ENCODE measurements around the gene KRTAP3-2. TPM values are rescaled to one million over a fixed set of nuclear protein-coding genes. Genes with fewer than 3 reads are reported as not detected.

KRTAP3-2 gene
- total RNA-seq, 1 donor from 2014 or later, result not detected

GRCh38 chr17:41013606-41014005 is 13.9 kb upstream of the KRTAP3-2 start:
- no peak for DNase-seq
- Histone ChIP-seq H3K36me3 (no peaks in the 10 kb centered on the region), H3K9me3 (no peaks in the 10 kb centered on the region), H3K4me3 (no peak overlapping the region), H3K4me1 (no peaks in the 10 kb centered on the region), H3K27ac (no peak overlapping the region), H3K27me3 (ENCODE audit: low read depth) (no peaks in the 10 kb centered on the region)
- ATAC-seq, result no peak
- intact Hi-C loops (cut with DNase I), result no loop called here
- TF ChIP-seq CTCF (IDR thresholded peaks at IDR 0.05), result no peak

GRCh38 chr17:41013181-41013580 is 13.5 kb upstream of the KRTAP3-2 start:
- intact Hi-C loops (cut with DNase I), result no loop called here
- ATAC-seq (no peak), DNase-seq (no peak)
- Histone ChIP-seq H3K4me1 (no peaks in the 10 kb centered on the region), H3K36me3 (no peaks in the 10 kb centered on the region), H3K27ac (no peak overlapping the region), H3K4me3 (no peak overlapping the region), H3K27me3 (ENCODE audit: low read depth) (no peaks in the 10 kb centered on the region), H3K9me3 (no peaks in the 10 kb centered on the region)
- no peak for TF ChIP-seq CTCF (IDR thresholded peaks at IDR 0.05)

- no peaks in the 10 kb centered on the region for H3K4me1 ChIP-seq
- intact Hi-C loops (cut with DNase I), result no loop called here
- H3K9me3 ChIP-seq, result no peaks in the 10 kb centered on the region
- DNase-seq (no peak), ATAC-seq (no peak)
- no peaks in the 10 kb centered on the region for H3K27me3 ChIP-seq (ENCODE audit: low read depth)
- H3K27ac ChIP-seq, result no peak overlapping the region
- H3K4me3 ChIP-seq, result no peak overlapping the region
- no peaks in the 10 kb centered on the region for H3K36me3 ChIP-seq
- TF ChIP-seq CTCF (IDR thresholded peaks at IDR 0.05), result no peak
These were observed 12.8 kb upstream of the KRTAP3-2 start for GRCh38 chr17:41012326-41013120.

GRCh38 chr17:41010441-41010840 is 10.7 kb upstream of the KRTAP3-2 start:
- intact Hi-C loops (cut with DNase I), result no loop called here
- Histone ChIP-seq H3K27ac (no peak overlapping the region), H3K9me3 (no peaks in the 10 kb centered on the region), H3K4me3 (no peak overlapping the region), H3K36me3 (no peaks in the 10 kb centered on the region), H3K4me1 (no peaks in the 10 kb centered on the region), H3K27me3 (ENCODE audit: low read depth) (no peaks in the 10 kb centered on the region)
- TF ChIP-seq CTCF (IDR thresholded peaks at IDR 0.05), result no peak
- DNase-seq (no peak), ATAC-seq (no peak)

- Histone ChIP-seq H3K4me3 (no peak overlapping the region), H3K36me3 (no peaks in the 10 kb centered on the region), H3K9me3 (no peaks in the 10 kb centered on the region), H3K27ac (no peak overlapping the region), H3K27me3 (ENCODE audit: low read depth) (no peaks in the 10 kb centered on the region), H3K4me1 (no peaks in the 10 kb centered on the region)
- intact Hi-C loops (cut with DNase I), result no loop called here
- TF ChIP-seq CTCF (IDR thresholded peaks at IDR 0.05), result no peak
- DNase-seq (no peak), ATAC-seq (no peak)
These were observed 10.2 kb upstream of the KRTAP3-2 start for GRCh38 chr17:41009936-41010335.

Data from lower lobe of right lung (tissue), 2 donors.